Neural cell (in vitro differentiated cells): Measurements from ENCODE around the gene NDFIP2. TPM values are rescaled to one million over a fixed set of nuclear protein-coding genes. Genes with fewer than 3 reads are reported as not detected.

Experiments used
- H2AFZ ChIP-seq: fragments of 200-600, 300-800 bp; sonication (generic), shearing (Covaris generic); 2 replicates; pipeline ENCODE4 v1.6.0; 2014; ENCODE audit warnings: low read depth, mild to moderate bottlenecking, antibody characterized with exemption, low read length, moderate library complexity
- H3F3A ChIP-seq: fragments of 200-600 bp; shearing (Covaris generic); 2 replicates; pipeline ENCODE4 v1.6.1; 2016; ENCODE audit warnings: mild to moderate bottlenecking, moderate library complexity, mixed read lengths, antibody characterized with exemption, low read length; ENCODE audit not compliant: insufficient read depth, poor library complexity, severe bottlenecking
- H3K27ac ChIP-seq: fragments of 200-600, 300-800 bp; sonication (generic), shearing (Covaris generic); 2 replicates; pipeline ENCODE4 v1.5.1; 2014; ENCODE audit warnings: mild to moderate bottlenecking, low read length, moderate library complexity
- H3K27me3 ChIP-seq: fragments of 300-800, 200-600 bp; sonication (generic), shearing (Covaris generic); 2 replicates; pipeline ENCODE4 v1.6.0; 2014; ENCODE audit warnings: mild to moderate bottlenecking, low read depth, low read length, moderate library complexity; ENCODE audit not compliant: insufficient read depth
- H3K36me3 ChIP-seq: fragments of 300-800, 200-600 bp; sonication (generic), shearing (Covaris generic); 2 replicates; pipeline ENCODE4 v1.5.1; 2014; ENCODE audit warnings: mild to moderate bottlenecking, antibody characterized with exemption, low read length, moderate library complexity; ENCODE audit not compliant: insufficient read depth
- H3K4me2 ChIP-seq: fragments of 300-800, 200-600 bp; sonication (generic), shearing (Covaris generic); 2 replicates; pipeline ENCODE4 v1.6.0; 2014; ENCODE audit warnings: mild to moderate bottlenecking, low read length
- H3K4me3 ChIP-seq: fragments of 300-800, 200-600 bp; sonication (generic), shearing (Covaris generic); 2 replicates; pipeline ENCODE4 v1.5.1; 2014; ENCODE audit warnings: mild to moderate bottlenecking, low read length, moderate library complexity
- H3K79me2 ChIP-seq: fragments of 200-600 bp; shearing (Covaris generic); replicated peaks from 2 replicates; pipeline ENCODE4 v1.6.0; 2014; ENCODE audit warnings: mild to moderate bottlenecking, low read length, moderate library complexity; ENCODE audit not compliant: insufficient read depth
- H3K9ac ChIP-seq: fragments of 300-800, 200-600 bp; sonication (generic), shearing (Covaris generic); 2 replicates; pipeline ENCODE4 v1.6.1; 2016; ENCODE audit warnings: mild to moderate bottlenecking, low read length, mixed read lengths
- H3K9me2 ChIP-seq: fragments of 200-600 bp; shearing (Covaris generic); 2 replicates; pipeline ENCODE4 v1.6.1; 2016; ENCODE audit warnings: mild to moderate bottlenecking, low read length, mixed read lengths; ENCODE audit not compliant: insufficient read depth
- H3K9me3 ChIP-seq: fragments of 200-600, 300-800 bp; sonication (generic), shearing (Covaris generic); 2 replicates; pipeline ENCODE4 v1.6.1; 2016; ENCODE audit warnings: mild to moderate bottlenecking, mixed run types, low read length, moderate library complexity, mixed read lengths
- H4K20me1 ChIP-seq: fragments of 200-600 bp; shearing (Covaris generic); 2 replicates; pipeline ENCODE4 v1.6.1; 2016; ENCODE audit warnings: mild to moderate bottlenecking, mixed run types; ENCODE audit not compliant: insufficient read depth
- EP300 ChIP-seq: fragments of 450-650 bp; conservative IDR thresholded peaks from 2 replicates; pipeline ENCODE4 v1.6.1; 2014; ENCODE audit warnings: antibody characterized with exemption, mild to moderate bottlenecking, moderate library complexity; ENCODE audit not compliant: poor library complexity, severe bottlenecking
- EZH2 ChIP-seq: fragments of 200-600, 300-800 bp; shearing (Covaris generic), sonication (generic); IDR thresholded peaks from 2 replicates; pipeline ENCODE4 v1.6.1; 2014; ENCODE audit warnings: antibody characterized with exemption, low read length, borderline replicate concordance, mild to moderate bottlenecking; ENCODE audit not compliant: insufficient read depth, poor library complexity, severe bottlenecking
- MXI1 ChIP-seq: fragments of 450-650 bp; conservative IDR thresholded peaks from 2 replicates; pipeline ENCODE4 v1.6.1; 2014; ENCODE audit warnings: antibody characterized with exemption, mild to moderate bottlenecking; ENCODE audit not compliant: poor library complexity, severe bottlenecking
- POLR2AphosphoS5 ChIP-seq: IDR thresholded peaks from 2 replicates; pipeline ENCODE4 v1.6.1; 2012
- RAD21 ChIP-seq: fragments of 450-650 bp; conservative IDR thresholded peaks from 2 replicates; pipeline ENCODE4 v1.6.1; 2014; ENCODE audit warnings: antibody characterized with exemption, mild to moderate bottlenecking, moderate library complexity
- REST ChIP-seq: IDR thresholded peaks from 2 replicates; pipeline ENCODE4 v1.6.1; 2012; ENCODE audit warnings: borderline replicate concordance
- SMC3 ChIP-seq: fragments of 450-650 bp; conservative IDR thresholded peaks from 2 replicates; pipeline ENCODE4 v1.6.1; 2014; ENCODE audit warnings: antibody characterized with exemption, mild to moderate bottlenecking, moderate library complexity; ENCODE audit not compliant: poor library complexity
- TAF1 ChIP-seq: IDR thresholded peaks from 2 replicates; pipeline ENCODE4 v1.6.1; 2012; ENCODE audit warnings: low read depth
- polyA plus RNA-seq: library from polyadenylated mRNA; depleted of rRNA; stranded (reverse); fragments of >200 nt; gene quantifications from 2 replicates; pipeline ENCODE4 v1.2.3, GENCODE V29; 2014
- TF ChIP-seq, protein P1 (sequence below): fragments of 450-650 bp; IDR thresholded peaks from 2 replicates; pipeline ENCODE4 v1.5.1; 2014; ENCODE audit warnings: antibody characterized with exemption, mild to moderate bottlenecking, moderate library complexity; ENCODE audit not compliant: poor library complexity, severe bottlenecking

Gene NDFIP2
- polyA plus RNA-seq, 1 donor from 2014 or later: 41.2 TPM

GRCh38 chr13:79457948-79458347 is 23.0 kb upstream of the NDFIP2 start:
- no peak overlapping the region for H2AFZ ChIP-seq
- no peaks in the 10 kb centered on the region for H3K79me2 ChIP-seq
- H3K9ac ChIP-seq: no peak overlapping the region
- H3K36me3 ChIP-seq: no peaks in the 10 kb centered on the region
- no peaks in the 10 kb centered on the region for H4K20me1 ChIP-seq
- no peak overlapping the region for H3K27ac ChIP-seq
- no peak overlapping the region for H3K4me2 ChIP-seq
- H3F3A ChIP-seq: no peaks in the 10 kb centered on the region
- H3K4me3 ChIP-seq: no peak overlapping the region
- no peaks in the 10 kb centered on the region for H3K9me2 ChIP-seq
- no peaks in the 10 kb centered on the region for H3K27me3 ChIP-seq
- TF ChIP-seq RAD21: no peak
- TF ChIP-seq SMC3: no peak
- TF ChIP-seq EP300: no peak
- H3K9me3 ChIP-seq: no peaks in the 10 kb centered on the region

DNA sequence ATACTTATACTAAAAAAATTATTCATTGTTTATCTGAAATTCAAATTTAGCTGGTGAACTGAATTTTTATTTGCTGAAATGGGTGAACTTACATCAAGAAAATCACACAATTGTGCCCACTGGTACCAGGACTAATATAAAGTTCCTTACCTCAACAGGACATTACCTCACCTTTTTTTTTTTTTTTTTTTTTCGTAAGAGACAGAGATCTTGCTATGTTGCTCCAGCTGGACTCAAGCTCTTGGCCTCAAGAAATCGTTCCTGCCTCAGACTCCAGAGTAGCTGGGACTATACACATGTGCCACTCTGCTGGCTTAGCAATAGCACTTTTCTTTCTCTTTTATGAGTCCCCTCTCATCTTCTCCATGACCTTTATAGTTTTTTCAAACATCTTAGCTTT is 22.5 kb upstream of the NDFIP2 start:
- no peaks in the 10 kb centered on the region for H3K9me2 ChIP-seq
- no peaks in the 10 kb centered on the region for H3K36me3 ChIP-seq
- no peak overlapping the region for H3K4me2 ChIP-seq
- H3K79me2 ChIP-seq: no peaks in the 10 kb centered on the region
- H3K9ac ChIP-seq: no peak overlapping the region
- no peaks in the 10 kb centered on the region for H3K27me3 ChIP-seq
- no peaks in the 10 kb centered on the region for H4K20me1 ChIP-seq
- H3K27ac ChIP-seq: no peak overlapping the region
- no peaks in the 10 kb centered on the region for H3K9me3 ChIP-seq
- no peak for TF ChIP-seq POLR2AphosphoS5
- no peak for TF ChIP-seq EP300
- TF ChIP-seq RAD21: no peak
- H3F3A ChIP-seq: no peaks in the 10 kb centered on the region
- H2AFZ ChIP-seq: no peak overlapping the region
- no peak overlapping the region for H3K4me3 ChIP-seq

DNA sequence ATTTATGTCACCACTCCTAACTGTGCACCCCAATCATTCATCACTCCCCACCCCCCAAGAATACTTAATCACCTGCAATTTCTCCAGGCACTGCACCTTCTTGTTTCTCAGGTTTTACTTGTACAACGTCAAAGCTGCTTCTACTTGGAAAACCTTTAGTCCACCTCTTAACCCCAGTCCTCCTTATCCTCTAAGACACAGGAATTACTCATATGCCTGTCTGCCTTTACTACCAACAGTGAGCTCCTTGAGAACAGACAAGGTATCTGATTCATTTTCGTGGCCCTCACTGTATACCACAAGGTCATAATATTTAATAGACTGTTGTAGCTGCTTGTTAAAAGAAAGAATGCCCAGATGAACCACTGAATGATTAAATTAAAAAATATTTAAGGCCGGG is 21.0 kb upstream of the NDFIP2 start:
- no peaks in the 10 kb centered on the region for H3F3A ChIP-seq
- no peaks in the 10 kb centered on the region for H4K20me1 ChIP-seq
- H3K9ac ChIP-seq: no peak overlapping the region
- H3K27ac ChIP-seq: no peak overlapping the region
- no peaks in the 10 kb centered on the region for H3K36me3 ChIP-seq
- H3K4me3 ChIP-seq: no peak overlapping the region
- TF ChIP-seq RAD21 (no peak), SMC3 (no peak), POLR2AphosphoS5 (no peak), MXI1 (no peak), EP300 (no peak), TAF1 (no peak), REST (no peak), EZH2 (no peak)
- TF ChIP-seq, protein P1, sequence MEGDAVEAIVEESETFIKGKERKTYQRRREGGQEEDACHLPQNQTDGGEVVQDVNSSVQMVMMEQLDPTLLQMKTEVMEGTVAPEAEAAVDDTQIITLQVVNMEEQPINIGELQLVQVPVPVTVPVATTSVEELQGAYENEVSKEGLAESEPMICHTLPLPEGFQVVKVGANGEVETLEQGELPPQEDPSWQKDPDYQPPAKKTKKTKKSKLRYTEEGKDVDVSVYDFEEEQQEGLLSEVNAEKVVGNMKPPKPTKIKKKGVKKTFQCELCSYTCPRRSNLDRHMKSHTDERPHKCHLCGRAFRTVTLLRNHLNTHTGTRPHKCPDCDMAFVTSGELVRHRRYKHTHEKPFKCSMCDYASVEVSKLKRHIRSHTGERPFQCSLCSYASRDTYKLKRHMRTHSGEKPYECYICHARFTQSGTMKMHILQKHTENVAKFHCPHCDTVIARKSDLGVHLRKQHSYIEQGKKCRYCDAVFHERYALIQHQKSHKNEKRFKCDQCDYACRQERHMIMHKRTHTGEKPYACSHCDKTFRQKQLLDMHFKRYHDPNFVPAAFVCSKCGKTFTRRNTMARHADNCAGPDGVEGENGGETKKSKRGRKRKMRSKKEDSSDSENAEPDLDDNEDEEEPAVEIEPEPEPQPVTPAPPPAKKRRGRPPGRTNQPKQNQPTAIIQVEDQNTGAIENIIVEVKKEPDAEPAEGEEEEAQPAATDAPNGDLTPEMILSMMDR: no peak
- H3K27me3 ChIP-seq: no peaks in the 10 kb centered on the region
- H2AFZ ChIP-seq: no peak overlapping the region
- no peak overlapping the region for H3K4me2 ChIP-seq
- H3K9me3 ChIP-seq: no peaks in the 10 kb centered on the region
- H3K79me2 ChIP-seq: no peaks in the 10 kb centered on the region
- no peaks in the 10 kb centered on the region for H3K9me2 ChIP-seq
